Activated CD4-positive, alpha-beta T cell treated with anti-CD3 and anti-CD28 coated beads, Interleukin-2, amount 50 U/mL, for 16 hours (primary cell): Measurements from ENCODE around the gene CRLF1.
"Not testable (repeated sequence)": the region's sequence is repeated elsewhere in the genome, so short reads cannot be mapped to it uniquely, and the experiment has no call there.

Source experiments
- DNase-seq: peaks from one replicate; pipeline ENCODE4 v3.0.0-alpha.2; 2020

CRLF1 gene

DNA sequence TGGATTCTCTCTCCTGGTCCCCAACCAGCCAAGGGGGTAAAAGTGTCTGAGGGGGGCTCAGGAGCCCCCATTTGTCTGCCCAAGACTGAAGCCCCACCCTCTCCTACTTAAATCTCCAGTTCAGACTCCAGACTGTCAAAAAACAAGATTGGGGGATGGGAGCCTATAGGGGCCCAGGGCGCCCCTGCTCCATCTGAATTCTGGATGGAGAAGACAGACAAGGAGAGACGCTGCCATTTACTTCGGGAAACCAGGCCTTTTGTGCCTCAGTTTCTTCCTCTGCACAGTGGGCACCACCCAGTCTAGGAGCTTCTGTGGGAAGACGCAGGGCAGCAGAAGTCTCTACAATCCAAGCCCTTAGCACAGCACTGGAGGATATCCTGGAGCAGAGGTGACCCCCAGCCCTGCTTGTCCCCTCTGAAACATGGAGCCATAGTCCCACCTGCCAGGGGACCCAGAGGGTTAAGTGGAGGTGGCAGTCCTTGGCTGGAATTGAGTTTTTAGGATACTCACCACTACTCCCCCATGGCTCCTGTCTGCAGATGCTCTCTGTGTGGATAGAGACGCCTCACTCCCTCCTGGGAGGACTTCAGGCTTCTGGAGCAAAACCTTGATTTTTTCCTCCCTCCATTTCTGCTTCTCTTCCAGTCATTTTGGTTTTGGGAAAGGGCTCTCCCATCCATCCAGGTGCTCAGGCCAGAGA is 1.7 kb upstream of the CRLF1 start:
- no peak for DNase-seq

DNA sequence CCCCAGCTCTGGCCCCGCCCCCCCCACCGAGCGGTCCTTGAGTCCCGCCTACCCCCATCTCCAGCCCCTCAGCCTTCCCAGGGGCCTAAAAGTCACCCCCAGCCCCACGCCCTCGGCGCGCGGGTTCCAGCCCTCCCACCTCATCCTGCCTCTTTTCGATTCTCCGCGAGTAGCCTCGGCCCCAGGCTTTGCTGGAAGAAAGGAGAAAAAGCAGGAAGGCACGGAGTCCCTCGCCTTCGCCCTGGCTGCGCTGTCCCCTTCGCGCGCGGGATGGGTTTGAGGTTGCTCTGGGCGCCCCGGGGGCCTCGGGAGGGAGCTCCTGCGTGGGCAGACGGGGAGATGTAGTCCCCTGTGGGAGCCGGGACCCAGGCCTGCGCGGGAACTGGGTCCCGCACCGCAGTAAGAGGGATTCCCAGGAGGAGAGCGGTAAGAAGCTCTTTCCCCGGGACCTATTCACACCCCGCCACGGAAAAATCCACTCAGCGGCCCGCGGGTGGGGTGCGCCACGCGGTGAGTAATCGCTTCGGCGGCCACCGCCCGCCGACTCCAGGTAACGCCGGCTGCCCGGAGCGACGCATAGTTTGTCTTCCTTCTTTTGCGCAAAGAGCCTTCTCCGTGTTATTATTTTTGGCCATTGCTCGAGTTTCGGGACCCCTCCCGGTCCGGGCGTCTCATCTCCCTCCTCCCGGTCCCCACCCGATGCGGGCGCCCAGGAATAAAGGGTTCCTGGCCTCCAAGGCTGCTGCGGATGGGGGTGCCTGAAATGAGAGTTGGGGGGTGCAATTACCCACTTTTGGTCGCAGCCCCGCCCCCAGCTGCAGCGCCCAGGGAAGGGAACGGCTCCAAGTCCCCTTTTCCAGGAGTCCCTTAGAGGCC is 865 bp upstream of the CRLF1 start:
- no peak for DNase-seq

DNA sequence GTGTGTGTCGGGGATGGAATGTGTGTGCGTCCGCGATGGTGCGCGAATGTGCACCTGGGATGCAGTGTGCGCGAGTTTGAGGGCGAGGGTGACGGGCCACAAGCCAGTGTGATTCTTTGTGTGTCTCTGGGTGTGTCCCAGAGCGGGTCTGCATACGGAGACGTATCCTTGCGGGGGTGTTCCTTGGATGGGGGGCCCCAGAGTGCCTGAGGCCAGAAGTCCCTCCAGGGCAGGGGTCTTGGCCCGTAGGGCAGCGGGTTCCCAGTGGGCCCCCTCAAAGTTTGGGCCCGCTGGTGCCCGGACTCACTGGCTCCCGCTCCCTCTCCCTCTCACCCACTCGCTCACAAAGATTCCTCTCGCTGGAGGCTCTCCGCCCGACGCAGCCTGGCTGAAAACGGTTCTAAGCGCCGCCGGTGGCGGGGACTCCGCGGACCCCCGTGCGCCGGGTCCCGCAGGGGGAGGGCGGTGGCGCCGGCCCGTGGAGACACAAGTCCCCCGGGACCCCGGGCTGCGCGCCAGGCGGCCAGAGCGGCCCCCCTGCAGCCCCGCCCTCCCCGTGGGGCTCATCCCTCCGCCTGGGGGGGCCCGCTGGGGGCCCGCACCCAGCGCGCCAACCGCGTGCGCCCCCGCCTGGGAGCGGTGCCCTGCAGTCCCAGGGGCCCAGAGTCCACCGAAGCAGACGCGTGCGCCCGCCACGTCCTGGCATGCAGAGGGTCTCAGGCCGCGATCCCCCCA is 886 bp downstream of the CRLF1 start:
- no peak for DNase-seq

DNA sequence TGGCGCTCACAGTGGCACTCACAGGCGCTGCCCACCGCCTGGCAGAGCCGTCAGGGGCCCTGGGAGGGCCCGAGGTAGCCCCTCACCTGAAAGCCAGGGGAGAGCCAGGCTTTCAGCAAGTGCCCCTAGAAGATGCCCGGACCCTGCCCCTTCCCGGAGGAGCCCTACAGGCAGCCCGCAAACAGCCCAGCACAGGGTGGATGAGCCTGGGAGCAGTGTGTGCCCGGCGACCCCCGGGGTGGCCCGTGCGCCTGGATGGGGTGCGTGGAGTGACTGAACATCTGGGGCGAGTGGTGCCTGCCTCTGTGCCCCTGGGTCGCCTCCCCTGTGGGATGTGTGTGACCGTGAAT is 1.4 kb downstream of the CRLF1 start:
- no peak for DNase-seq

DNA sequence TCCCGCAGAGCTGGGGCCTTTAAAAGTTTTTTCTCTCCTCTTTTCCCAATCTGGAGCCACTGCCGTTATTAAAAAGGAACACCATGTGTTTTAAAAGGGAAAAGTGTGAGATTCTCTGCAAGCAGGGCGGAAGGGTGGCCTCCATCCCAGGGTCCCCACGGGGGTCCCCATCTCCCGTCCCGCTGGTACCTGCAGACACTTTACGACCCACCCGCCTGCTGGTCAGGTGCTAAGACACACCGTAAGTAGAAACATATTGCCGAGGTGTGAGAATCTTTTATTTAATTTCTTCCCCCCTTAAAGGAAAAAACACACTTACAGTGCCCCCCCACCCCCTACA is 1.8 kb downstream of the CRLF1 start:
- DNase-seq: no peak

DNA sequence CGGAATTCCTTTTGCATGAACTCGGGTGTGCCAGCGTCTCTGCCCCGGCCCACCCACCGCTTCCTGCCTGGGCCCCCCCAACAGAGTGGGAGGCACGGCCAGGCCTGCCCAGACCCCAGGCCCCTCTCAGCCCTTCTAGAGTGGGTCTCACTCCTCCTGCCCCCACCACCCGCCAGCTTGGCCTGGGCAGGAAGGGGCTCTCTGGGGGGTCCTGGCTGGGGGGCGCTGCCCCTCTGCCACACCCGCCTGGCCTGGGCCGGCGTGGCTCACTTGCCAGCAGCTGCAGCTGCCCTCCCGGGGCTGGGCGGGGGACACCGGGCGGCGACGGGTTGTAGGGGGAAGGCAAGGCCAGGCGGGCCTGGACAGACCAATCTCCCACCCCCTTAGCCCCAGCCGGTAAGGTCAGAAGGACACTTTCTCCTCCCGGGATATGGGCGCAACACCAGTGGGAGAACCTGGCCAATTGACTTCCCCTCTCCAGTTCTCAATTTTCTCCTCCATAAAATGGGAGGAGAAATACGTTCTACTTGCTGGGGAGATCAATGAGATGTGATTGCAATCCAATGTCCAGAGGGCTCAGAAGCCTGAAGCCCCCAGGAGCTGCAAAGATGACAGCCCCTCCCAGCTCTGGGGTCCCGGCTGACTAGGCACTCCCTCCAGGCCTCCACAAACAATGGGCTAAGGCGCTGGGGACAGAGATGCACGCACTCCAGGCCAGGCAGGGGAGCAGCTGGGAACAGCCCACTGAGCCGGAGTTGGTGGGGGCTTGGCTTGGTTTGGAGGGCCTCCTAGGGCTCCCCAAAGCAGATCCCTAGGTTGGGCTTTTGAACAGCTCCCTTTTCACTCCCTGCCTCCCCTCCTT is 2.4 kb downstream of the CRLF1 start:
- DNase-seq: no peak

DNA sequence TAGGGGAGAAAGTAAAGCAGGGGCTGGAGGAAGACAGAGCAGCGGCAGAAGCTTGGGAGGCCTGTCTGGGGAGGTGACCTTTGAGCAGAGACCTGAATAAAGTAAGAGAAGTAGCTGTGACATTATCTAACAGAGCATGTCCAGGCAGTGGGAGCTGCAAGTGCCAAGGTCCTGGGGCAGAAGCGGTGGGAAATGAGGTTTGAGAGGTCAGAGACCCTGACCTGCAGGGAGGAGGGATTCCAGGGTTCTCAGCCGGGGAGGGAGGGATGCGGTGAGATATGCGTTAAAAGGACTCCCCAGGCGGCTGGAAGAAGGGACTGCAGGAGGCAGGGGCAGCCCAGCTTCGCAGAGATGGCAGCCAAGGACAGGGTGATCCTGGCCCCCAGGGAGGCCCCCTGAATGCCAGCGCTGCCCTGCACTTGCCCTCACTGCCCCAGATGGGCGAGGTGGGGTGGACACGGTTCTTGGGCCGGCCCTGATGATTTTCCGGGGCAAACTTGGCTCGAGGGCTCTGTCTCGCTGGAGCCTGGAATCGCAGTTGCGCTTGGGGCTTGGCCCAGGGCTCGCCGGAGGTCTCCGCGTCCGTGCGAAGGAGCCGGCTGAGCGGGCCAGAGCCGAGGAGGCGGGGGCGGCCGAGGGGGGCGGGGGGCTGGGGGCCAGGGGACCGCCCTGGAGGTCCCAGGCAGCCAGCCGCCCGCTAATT is 3.2 kb downstream of the CRLF1 start:
- no peak for DNase-seq

DNA sequence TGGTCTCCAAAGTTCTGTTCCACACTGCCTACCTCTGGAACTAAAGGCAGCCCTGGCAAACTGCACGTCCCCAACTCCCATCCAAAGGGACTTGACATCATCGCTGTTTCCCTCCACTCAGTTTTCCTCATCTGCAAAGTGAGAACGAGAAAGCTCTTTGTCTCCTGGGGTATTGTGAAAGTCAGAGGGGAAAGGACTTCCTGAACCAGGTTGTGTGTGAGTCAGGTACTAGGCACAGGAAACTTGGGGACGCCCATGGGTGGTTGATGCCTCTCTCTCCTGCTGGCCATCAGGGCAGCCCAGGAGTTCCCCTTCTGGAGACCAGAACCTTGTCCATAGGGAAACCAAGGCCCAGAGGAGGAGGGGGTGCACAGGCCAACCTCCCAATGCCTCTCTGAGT is 4.7 kb downstream of the CRLF1 start:
- DNase-seq: no peak

DNA sequence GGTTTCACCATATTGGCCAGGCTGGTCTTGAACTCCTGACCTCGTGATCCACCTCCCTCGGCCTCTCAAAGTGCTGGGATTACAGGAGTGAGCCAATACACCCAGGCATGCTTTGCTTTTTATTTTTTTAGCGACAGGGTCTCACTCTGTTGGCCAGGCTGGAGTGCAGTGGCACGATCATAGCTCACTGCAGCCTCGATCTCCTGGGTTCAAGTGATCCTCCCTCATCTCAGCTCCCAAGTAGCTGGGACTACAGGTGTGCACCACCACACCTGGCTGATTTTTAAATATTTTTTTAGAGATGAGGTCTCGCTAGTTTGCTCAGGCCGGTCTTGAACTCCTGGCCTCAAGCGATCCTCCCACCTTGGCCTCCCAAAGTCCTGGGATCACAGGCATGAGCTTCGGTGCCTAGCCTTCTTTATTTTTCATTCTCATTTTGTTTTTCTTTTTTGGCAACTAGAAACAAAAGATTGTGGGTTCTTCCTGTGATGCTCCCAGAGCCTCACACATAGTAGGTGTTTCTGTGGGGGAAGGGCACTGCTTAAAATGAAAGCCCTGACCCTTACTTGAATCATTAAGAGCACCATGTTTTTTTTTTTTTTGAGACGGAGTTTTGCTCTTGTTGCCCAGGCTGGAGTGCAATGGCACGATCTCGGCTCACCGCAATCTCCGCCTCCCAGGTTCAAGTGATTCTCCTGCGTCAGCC is 5.8 kb downstream of the CRLF1 start:
- not testable (repeated sequence) for DNase-seq

DNA sequence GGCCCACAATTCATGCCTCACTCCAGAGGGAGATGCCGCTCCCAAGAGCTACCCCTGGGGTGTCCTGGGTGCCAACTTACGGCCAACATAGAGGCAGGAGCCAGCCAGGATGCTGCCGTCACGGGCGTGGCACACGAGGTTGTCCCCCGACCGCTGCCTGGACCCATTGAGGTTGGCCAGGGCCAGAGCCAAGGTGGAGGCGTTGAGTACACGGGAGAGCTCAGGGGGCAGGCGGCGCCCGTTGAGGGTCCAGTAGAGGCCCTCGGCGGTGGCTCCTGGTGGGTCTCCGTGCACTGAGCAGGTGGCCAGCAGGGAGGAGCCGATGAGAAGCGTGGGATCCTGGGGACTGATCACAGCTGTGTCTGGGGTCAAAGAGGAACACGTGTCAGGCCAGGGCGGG is 7.1 kb downstream of the CRLF1 start:
- no peak for DNase-seq

DNA sequence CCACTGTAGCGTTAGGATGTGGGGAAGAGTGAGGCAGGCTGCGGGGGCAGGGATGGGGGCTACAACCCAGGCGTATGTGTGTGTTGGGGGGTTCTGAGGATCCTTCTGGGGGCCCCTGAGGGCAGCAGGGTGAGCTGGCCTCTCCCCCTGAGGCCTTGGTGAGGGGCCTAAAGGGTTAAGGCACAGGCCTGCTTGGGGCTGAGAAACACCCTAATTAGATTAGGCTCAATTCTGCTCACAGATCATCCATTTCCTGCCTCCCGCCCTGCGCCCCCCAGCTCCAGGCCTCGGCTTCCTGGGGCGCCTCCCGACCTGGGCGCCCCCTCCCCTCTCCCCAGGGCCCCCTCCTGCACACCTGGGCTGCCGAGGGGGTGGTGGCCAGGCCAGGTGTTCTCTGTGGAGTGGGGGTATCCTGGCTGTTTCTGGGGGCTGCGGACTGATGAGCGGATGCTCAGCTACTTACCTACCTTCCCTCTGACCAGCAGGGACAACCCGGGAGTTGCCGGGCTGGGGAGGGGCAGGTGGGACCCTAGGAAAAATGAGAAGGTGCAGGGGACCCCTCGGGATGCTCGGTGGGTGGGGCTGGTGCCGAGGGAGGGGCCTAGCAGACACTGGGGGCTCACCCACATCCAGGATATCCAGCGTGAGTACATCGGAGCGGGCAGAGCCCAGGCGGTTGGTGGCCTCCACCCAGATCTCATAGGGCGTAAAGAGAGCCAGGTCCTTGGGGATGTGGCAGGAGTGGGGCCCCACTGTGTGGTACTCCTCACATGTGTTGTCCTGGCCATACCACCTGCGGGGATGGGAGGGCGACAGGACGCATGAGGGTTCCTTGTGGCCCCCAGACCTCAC is 8.6 kb downstream of the CRLF1 start:
- no peak for DNase-seq

DNA sequence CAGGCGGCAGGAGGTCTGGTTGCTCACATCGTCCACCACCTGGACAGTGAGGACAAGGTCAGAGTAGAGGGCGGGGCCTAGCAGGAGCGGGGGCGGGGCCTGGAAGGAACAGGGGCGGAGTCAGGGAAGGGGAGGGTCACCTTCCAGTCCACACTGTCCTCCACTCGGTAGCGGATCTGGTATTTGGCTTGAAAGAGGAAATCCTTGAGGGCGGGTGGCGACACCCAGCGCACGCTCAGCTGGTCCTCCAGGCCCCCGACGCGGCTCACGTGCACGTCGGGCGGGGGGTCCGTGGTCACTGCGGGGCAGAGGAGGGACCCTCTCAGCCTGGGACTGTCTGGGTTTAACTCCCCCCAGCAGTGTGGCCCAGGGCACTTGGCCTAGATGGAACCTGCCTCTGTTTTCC is 9.8 kb downstream of the CRLF1 start:
- no peak for DNase-seq

DNA sequence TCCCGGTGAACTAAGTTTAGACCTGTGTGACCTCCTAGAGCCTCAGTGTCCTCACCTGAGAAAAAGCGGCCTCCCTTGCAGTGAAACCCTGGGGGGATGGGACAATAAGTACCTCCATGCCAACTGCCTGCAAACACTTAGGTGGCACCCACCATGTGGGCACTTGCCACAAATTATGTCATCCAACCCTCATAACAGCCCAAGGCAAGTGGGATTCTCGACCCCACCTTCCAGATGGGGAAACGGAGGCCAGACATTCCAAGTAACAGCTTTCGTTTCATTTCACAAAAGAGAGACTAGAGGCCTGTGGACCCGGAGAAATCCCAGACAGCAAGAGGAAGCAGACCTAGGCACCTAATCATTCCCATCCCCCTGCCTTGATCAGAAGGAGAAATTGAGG is 11.1 kb downstream of the CRLF1 start:
- DNase-seq: no peak

DNA sequence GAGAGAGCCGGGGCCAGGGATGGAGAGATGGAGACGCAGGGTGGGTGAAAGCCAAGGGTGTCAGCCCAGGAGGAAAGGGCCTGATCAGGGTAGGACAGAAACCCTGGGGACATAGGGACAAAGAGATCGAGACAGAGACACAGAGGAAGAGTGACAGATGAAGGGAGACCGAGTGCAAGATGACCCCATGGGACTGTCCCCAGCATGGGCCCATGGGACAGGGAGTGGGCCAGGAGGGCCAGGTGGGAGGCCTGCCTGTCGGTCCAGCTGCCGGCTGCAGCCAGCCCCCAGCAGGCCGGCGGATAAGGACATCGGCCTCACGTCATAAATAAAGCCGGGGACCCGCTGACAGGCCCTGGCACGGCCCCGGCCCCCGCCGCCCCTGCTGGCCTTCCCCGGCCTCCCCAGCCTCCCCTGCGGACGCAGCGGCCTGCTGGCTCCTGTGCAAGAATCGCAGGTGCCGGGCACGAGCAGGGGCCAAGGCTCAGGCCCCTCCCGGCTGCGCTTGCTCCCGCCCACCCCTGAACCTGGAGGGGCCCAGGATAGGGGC is 11.7 kb downstream of the CRLF1 start:
- no peak for DNase-seq

DNA sequence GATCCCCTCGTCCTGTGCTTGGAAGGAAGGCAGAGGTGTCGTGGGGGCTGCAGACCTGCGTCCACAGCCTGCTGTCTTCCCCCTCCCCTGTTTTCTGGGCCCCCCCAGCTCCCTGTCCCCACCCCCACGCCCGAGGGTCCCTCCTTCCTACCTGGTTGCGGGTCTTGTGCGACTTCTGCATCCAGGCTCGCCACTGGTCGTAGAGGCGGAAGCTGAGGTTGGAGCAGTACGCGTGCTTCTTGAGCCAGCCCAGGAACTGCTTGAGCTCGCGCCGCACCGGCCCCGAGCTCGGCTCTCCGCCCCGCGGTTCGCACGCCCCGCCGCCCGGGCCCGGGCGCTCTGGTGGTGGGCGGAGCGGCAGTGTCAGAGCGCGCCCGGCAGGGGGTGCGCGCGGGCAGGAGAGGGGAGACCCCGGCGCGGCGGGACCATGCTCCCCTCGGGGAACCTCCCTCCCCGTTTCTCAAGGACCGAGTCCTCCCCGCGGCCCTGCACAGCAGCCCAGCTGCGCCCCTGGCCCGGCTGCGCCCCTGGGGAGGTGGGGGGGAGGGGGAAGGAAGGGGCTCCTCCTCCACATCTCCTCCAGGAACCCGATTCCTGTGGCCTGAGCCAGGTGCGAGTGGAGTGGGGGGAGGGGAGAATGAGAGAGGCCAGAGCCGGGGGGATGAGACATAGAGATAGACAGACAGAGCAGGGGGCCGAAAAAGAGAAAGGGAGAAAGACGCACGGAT is 12.3 kb downstream of the CRLF1 start:
- DNase-seq: peak; percentile 65

DNA sequence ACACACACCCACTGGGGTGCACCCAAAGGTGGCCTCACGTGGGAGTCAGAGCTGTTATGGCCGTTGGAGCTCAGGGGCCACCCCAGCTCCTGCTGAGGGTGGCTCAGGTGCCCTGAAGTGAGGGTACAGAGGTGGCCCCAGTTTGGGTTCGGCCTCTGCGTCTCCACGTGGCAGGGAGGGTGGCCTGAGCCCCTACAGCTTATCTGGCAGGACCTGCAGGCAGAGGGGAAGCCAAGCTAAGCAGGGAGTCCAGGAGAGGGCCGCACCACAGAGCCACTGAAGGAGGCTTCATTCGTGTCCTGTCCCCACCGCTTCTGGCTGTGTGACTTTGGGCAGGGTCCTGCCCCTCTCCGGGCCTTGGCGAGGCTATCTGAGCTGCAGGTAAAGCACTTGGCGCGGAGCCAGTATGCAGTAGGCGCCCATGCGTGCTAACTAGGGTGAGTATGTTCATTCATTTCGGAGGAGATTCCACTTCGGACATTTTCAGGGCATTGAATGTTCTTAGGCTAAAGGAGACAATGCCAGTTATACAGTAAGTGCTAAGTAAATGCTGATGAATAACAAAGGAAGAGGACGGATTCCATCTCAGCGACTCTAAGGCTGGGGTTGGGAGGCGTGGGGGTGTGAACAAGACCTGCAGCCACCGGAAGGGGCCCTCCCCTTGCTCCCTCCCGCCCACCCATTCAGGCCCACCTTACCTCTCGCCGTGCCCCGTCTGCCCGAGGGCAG is 13.1 kb downstream of the CRLF1 start:
- no peak for DNase-seq

DNA sequence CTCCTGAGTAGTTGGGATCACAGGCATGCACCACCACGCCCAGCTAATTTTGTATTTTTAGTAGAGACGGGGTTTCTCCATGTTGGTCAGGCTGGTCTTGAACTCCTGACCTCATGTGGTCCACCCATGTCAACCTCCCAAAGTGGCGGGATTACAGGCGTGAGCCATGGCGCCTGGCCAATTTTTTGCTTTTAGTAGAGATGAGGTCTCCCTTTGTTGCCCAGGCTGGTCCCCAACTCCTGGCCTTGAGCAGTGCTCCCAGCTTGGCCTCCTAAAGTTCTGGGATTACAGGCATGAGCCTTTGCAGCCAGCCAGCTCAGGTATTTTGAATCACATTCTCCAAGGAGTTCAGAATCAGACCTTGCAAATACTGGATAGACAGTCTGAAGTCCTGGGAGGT is 13.9 kb downstream of the CRLF1 start:
- not testable (repeated sequence) for DNase-seq

DNA sequence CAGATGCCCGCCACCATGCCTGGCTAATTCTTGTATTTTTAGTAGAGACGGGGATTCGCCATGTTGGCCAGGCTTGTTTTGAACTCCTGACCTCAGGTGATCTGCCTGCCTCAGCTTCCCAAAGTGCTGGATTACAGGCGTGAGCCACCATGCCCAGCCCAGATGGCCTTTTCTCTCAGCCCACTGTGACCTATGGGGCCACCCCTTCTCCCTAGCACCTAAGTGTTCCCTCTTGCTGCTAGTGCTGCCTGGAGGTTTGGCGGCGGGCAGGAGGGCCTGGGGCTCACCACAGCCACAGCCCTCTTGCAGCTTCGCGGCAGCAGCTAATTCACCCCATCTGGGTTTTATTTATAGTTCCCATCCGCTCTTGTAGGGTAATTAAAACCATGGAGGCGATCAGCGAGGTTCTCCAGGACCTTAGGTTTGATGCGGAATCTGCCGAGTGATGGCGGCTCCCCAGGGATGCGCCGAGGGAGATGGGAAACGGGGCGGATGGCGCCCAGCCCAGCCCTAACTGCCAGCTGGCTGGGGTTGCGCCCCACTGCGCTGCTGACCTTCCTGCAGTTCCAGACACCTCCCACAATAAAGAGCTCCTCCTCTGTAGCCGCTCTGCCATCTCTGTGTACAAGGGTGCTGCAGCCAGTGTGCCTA is 14.7 kb downstream of the CRLF1 start:
- DNase-seq: no peak
